PFSK-1 (cell line): ENCODE data around the gene TPK1.

Source experiments
- FOXP2 ChIP-seq: optimal IDR thresholded peaks from 2 replicates; pipeline ENCODE3; 2011; ENCODE audit warnings: borderline replicate concordance, control low read depth, inconsistent platforms; ENCODE audit not compliant: insufficient read depth; ENCODE audit errors: extremely low read length, extremely low read depth
- POLR2AphosphoS5 ChIP-seq: IDR thresholded peaks from 2 replicates; pipeline ENCODE4 v1.6.1; 2012; ENCODE audit warnings: low read depth, mild to moderate bottlenecking, control low read depth, low read length, moderate library complexity
- REST ChIP-seq, 2 experiments: IDR thresholded peaks; 2 replicates each; pipeline versions ENCODE4 v1.6.1 to v1.8.0; 2011 to 2012; ENCODE audit warnings: low read depth in 2 of 2, low read length in 2 of 2, control low read depth in 1 of 2, inconsistent platforms in 1 of 2, mild to moderate bottlenecking in 1 of 2, moderate library complexity in 1 of 2; ENCODE audit not compliant: insufficient read depth in 1 of 2
- SIN3A ChIP-seq: IDR thresholded peaks from 2 replicates; pipeline ENCODE4 v1.6.1; 2012; ENCODE audit warnings: mild to moderate bottlenecking, low read length, moderate library complexity, borderline replicate concordance; ENCODE audit not compliant: insufficient read depth

GRCh38 chr7:144763291-144763690 lies 72.6 kb downstream of the TPK1 start:
- TF ChIP-seq REST (IDR thresholded peaks at IDR 0.05; ENCODE audit: insufficient read depth in 1 of 2, low read depth in 2 of 2, low read length in 2 of 2) (no peak), POLR2AphosphoS5 (no peak), FOXP2 (no peak), SIN3A (no peak)
